Mesenchymal stem cell (in vitro differentiated cells and primary cell): ENCODE results near the gene GPR31.

Source experiments
- DNase-seq: peaks from one replicate; pipeline ENCODE4 v3.0.0-alpha.2; 2013
- H2AFZ ChIP-seq: one replicate; pipeline ENCODE4 v1.6.1; 2013; ENCODE audit warnings: low read depth, mild to moderate bottlenecking, control low read depth, inconsistent platforms, low read length, moderate library complexity
- H2AK5ac ChIP-seq: 2 replicates; pipeline ENCODE4 v1.6.1; 2013; ENCODE audit warnings: low read length, moderate library complexity, mild to moderate bottlenecking, inconsistent platforms; ENCODE audit not compliant: severe bottlenecking
- H2BK120ac ChIP-seq: one replicate; pipeline ENCODE4 v1.6.1; 2013; ENCODE audit warnings: low read depth, mild to moderate bottlenecking, inconsistent platforms, low read length, moderate library complexity
- H2BK12ac ChIP-seq, 2 experiments: one replicate each; pipeline ENCODE4 v1.6.1; 2013; ENCODE audit warnings: inconsistent platforms in 2 of 2, low read length in 2 of 2, mild to moderate bottlenecking in 2 of 2, moderate library complexity in 2 of 2, control low read depth in 1 of 2
- H2BK15ac ChIP-seq: one replicate; pipeline ENCODE4 v1.6.1; 2013; ENCODE audit warnings: mild to moderate bottlenecking, low read depth, inconsistent platforms; ENCODE audit not compliant: poor library complexity, severe bottlenecking
- H2BK5ac ChIP-seq: 2 replicates; pipeline ENCODE4 v1.6.1; 2013; ENCODE audit warnings: low read depth, mild to moderate bottlenecking, low read length, control low read depth, inconsistent platforms; ENCODE audit not compliant: poor library complexity, severe bottlenecking
- H3K14ac ChIP-seq, 2 experiments: one replicate each; pipeline ENCODE4 v1.6.1; 2013; ENCODE audit warnings: inconsistent platforms in 2 of 2, low read length in 2 of 2, control low read depth in 1 of 2, mild to moderate bottlenecking in 1 of 2, moderate library complexity in 1 of 2
- H3K18ac ChIP-seq, 2 experiments: one replicate each; pipeline ENCODE4 v1.6.1; 2013; ENCODE audit warnings: inconsistent platforms in 2 of 2, low read length in 2 of 2, control low read depth in 1 of 2, low read depth in 1 of 2, mild to moderate bottlenecking in 1 of 2
- H3K23ac ChIP-seq, 2 experiments: one replicate each; pipeline ENCODE4 v1.6.1; 2013; ENCODE audit warnings: inconsistent platforms in 2 of 2, low read length in 2 of 2, mild to moderate bottlenecking in 2 of 2, moderate library complexity in 2 of 2, control low read depth in 1 of 2
- H3K27ac ChIP-seq: 2 replicates; pipeline ENCODE4 v1.5.1; 2013; ENCODE audit warnings: mild to moderate bottlenecking, moderate library complexity, low read length, control low read depth, inconsistent platforms; ENCODE audit not compliant: poor library complexity, severe bottlenecking
- H3K27me3 ChIP-seq, 2 experiments: 2 replicates each; pipeline versions ENCODE4 v1.6.1 to v1.7.0; 2013; ENCODE audit warnings: low read length in 2 of 2, mild to moderate bottlenecking in 2 of 2, moderate library complexity in 2 of 2, control low read depth in 1 of 2, inconsistent platforms in 1 of 2; ENCODE audit not compliant: control insufficient read depth in 1 of 2, insufficient read depth in 1 of 2
- H3K36me3 ChIP-seq, 2 experiments: 2 replicates each; pipeline versions ENCODE4 v1.6.1 to v1.7.0; 2013; ENCODE audit warnings: low read length in 2 of 2, control low read depth in 1 of 2, inconsistent platforms in 1 of 2, low read depth in 1 of 2, mild to moderate bottlenecking in 1 of 2; ENCODE audit not compliant: insufficient read depth in 2 of 2, control insufficient read depth in 1 of 2
- H3K4ac ChIP-seq, 2 experiments: one replicate each; pipeline ENCODE4 v1.6.1; 2013; ENCODE audit warnings: inconsistent platforms in 2 of 2, low read length in 2 of 2, mild to moderate bottlenecking in 2 of 2, moderate library complexity in 2 of 2, control low read depth in 1 of 2, low read depth in 1 of 2
- H3K4me1 ChIP-seq: 2 replicates; pipeline ENCODE4 v1.6.1; 2013; ENCODE audit warnings: low read depth, low read length, control low read depth; ENCODE audit not compliant: control insufficient read depth, insufficient read depth
- H3K4me2 ChIP-seq: 2 replicates; pipeline ENCODE4 v1.6.1; 2013; ENCODE audit warnings: low read length, mild to moderate bottlenecking, inconsistent platforms; ENCODE audit not compliant: poor library complexity, severe bottlenecking
- H3K4me3 ChIP-seq, 2 experiments: 2 replicates each; pipeline versions ENCODE4 v1.5.1 to v1.7.0; 2013; ENCODE audit warnings: low read length in 2 of 2, mild to moderate bottlenecking in 2 of 2, control low read depth in 1 of 2, low read depth in 1 of 2; ENCODE audit not compliant: insufficient read depth in 1 of 2
- H3K79me1 ChIP-seq: replicated peaks from 2 replicates; pipeline ENCODE4 v1.6.1; 2013; ENCODE audit warnings: mild to moderate bottlenecking, control low read depth, low read length, inconsistent platforms; ENCODE audit not compliant: poor library complexity, severe bottlenecking
- H3K9ac ChIP-seq: 2 replicates; pipeline ENCODE4 v1.7.0; 2013; ENCODE audit warnings: mild to moderate bottlenecking, low read length, moderate library complexity
- H3K9me3 ChIP-seq: 2 replicates; pipeline ENCODE4 v1.7.0; 2013; ENCODE audit warnings: mild to moderate bottlenecking, low read length; ENCODE audit not compliant: control insufficient read depth
- H4K8ac ChIP-seq: one replicate; pipeline ENCODE4 v1.6.1; 2013; ENCODE audit warnings: inconsistent platforms, mild to moderate bottlenecking, low read length, moderate library complexity
- H4K91ac ChIP-seq: one replicate; pipeline ENCODE4 v1.6.1; 2013; ENCODE audit warnings: mild to moderate bottlenecking, low read length, inconsistent platforms
- WGBS: methylation state at CpG from one replicate; pipeline ENCODE4 v1.1.7; 2013; ENCODE audit warnings: mixed read lengths; 5-methylcytosine and 5-hydroxymethylcytosine counted together

Gene GPR31

DNA sequence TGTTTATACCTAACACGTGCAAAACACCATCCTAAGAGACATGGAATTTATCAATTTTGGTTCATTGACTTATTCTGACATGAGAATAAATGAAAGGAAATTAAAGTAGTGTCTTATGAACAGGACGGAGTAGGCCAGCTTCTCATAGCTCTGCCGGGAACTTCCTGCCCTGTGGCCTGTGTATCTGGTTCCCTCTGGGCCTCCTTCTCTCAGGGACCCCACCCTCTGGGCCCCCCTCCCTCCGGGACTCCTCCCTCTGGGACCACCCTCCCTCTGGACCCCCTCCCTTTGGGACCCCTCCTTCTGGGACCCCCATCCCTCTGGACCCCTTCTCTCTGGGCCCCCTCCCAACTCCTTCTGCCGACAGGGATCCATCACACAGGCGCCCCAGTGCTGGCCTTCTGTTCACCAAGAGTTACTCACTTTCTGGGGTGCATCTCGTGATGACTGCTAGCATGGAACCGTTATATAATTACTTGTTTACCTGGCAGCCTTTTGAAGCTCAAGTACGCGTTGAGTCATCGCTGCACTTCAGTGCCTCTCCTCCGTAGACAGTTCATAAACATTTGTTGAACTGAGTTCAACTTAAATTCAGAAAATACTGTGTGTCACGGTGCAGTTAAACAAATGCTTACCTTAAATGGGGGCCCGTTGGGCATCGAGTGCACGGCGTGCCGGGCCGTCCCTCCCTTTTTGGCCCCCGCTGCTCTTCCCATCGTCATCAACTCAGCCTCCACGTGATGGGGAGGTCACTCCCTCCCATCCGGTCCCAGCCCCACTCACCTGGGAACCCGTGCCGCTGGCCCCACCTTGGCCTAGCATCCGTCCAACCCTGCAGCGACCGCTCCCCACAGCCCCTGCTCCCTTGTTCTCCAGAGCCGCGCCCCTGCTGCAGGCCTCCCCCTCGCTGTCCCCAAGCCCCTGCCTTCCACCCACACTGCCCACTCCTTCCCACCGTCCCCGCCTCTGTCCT is 26.8 kb downstream of the GPR31 start:
- Histone ChIP-seq H2AK5ac (no peak overlapping the region), H3K4me1 (peaks cover 7% of the 10 kb centered on the region)

DNA sequence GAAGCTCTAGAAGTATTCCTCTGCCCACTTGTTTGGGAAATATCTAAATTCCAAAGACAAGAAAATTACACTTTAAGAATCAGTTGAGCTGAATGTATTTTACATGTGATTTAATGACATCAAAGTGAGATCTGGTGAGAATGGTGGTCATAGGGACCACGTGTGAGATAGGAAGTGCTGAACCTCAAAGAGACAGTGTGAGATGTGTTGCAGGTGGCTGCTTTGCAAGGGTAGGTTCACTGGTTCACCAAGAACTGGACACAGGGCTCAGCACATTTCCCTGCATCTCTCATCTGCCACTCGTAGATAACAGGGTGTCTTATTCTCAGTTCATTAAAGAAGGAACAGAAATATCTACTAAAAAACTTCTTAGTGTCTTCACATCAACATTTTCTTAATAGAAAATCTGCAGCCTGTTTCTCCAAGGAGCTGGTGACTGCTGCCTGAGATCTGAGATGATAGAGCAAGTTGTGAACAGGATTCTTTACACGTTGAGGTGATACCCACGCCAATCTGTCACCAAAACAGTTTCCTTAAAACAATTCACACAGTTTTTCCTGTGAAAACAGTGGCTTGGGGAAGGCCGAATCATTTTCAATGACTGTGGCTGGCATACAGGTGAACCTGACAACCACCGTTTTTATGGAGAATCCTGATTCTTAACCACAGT is 27.6 kb downstream of the GPR31 start:
- no peak for DNase-seq
- no peak overlapping the region for H2BK120ac ChIP-seq
- H3K9me3 ChIP-seq, result no peaks in the 10 kb centered on the region
- no peak overlapping the region for H2BK5ac ChIP-seq
- H2BK12ac ChIP-seq, result no peak overlapping the region
- H3K9ac ChIP-seq, result no peak overlapping the region
- H3K14ac ChIP-seq, result no peak overlapping the region
- H2BK15ac ChIP-seq, result no peak overlapping the region
- 81% methylated on average over 4 of the region's 6 CpGs for WGBS
- H2AFZ ChIP-seq, result no peak overlapping the region
- no peak overlapping the region for H2AK5ac ChIP-seq
- no peak overlapping the region for H3K4me3 ChIP-seq
- H3K4me2 ChIP-seq, result no peak overlapping the region
- H3K36me3 ChIP-seq, result no peaks in the 10 kb centered on the region
- H3K18ac ChIP-seq, result no peak overlapping the region
- H4K91ac ChIP-seq, result no peak overlapping the region
- H3K4me1 ChIP-seq, result peaks cover 7% of the 10 kb centered on the region
- no peak overlapping the region for H3K23ac ChIP-seq
- no peak overlapping the region for H4K8ac ChIP-seq
- H3K4ac ChIP-seq, result no peak overlapping the region
- H3K27me3 ChIP-seq, result no peaks in the 10 kb centered on the region
- no peaks in the 10 kb centered on the region for H3K79me1 ChIP-seq
- H3K27ac ChIP-seq, result no peak overlapping the region

More for the DNA sequence above, 26.8 kb downstream of the GPR31 start:
- Histone ChIP-seq H2BK5ac (no peak overlapping the region), H3K14ac (no peak overlapping the region), H4K8ac (no peak overlapping the region), H2BK15ac (no peak overlapping the region), H3K27ac (no peak overlapping the region), H3K4me3 (no peak overlapping the region), H3K18ac (no peak overlapping the region), H4K91ac (no peak overlapping the region), H3K4ac (no peak overlapping the region), H2BK12ac (no peak overlapping the region), H3K23ac (no peak overlapping the region), H3K4me2 (no peak overlapping the region), H3K79me1 (no peaks in the 10 kb centered on the region), H3K9me3 (no peaks in the 10 kb centered on the region), H2BK120ac (no peak overlapping the region), H3K9ac (no peak overlapping the region), H3K36me3 (no peaks in the 10 kb centered on the region), H2AFZ (no peak overlapping the region), H3K27me3 (no peaks in the 10 kb centered on the region)
- 82% methylated on average over 32 of the region's 33 CpGs for WGBS
- DNase-seq, result no peak

DNA sequence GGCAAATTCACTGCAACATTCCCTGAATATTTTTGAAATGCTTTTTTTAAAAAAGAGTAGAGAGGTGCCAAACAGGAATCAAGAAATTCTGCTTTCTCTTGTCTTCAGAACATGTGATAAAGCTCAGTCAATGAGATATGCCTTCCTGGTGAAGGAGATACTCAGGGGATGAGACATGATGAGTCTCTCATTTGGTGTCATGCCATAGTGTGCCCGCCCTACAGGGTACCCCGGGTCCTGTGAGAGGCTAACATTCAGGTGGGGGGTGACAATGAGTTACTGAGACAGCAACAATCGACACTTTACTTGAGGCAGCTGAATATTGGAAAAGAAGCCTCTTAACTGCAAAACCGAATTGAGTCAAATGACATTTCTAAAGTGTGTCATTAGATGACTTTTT is 28.2 kb downstream of the GPR31 start:
- Histone ChIP-seq H4K91ac (no peak overlapping the region), H4K8ac (no peak overlapping the region), H3K27me3 (no peaks in the 10 kb centered on the region), H3K79me1 (no peaks in the 10 kb centered on the region), H3K4ac (no peak overlapping the region), H3K36me3 (no peaks in the 10 kb centered on the region), H3K4me2 (no peak overlapping the region), H2AK5ac (no peak overlapping the region), H3K27ac (no peak overlapping the region), H2BK12ac (no peak overlapping the region), H2BK5ac (no peak overlapping the region), H3K18ac (no peak overlapping the region), H3K9me3 (no peaks in the 10 kb centered on the region), H2BK15ac (no peak overlapping the region), H3K9ac (no peak overlapping the region), H3K14ac (no peak overlapping the region), H3K4me3 (no peak overlapping the region), H3K4me1 (peaks cover 7% of the 10 kb centered on the region), H2BK120ac (no peak overlapping the region), H2AFZ (no peak overlapping the region), H3K23ac (no peak overlapping the region)
- 73% methylated on average over 3 of the region's 4 CpGs for WGBS
- no peak for DNase-seq

DNA sequence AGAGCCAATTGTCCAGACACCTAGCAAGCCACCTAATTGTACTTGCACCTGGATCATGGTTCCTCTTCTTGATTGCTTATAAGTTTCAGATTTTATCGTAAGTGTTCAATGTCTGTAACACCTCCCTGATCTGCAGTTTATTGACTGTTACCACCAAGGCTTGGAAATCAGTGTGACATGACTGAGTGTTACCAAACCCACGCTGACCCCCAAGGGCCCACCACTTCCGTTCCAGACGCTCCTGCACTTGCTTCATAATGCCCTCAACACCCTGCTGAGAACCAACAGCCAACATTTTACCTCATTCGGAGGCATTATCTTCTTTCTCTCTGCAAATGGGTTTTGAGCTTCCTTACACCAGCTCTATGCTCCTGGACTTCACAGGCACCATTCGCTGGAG is 28.6 kb downstream of the GPR31 start:
- Histone ChIP-seq H3K18ac (no peak overlapping the region), H3K36me3 (no peaks in the 10 kb centered on the region), H2BK5ac (no peak overlapping the region), H2AFZ (no peak overlapping the region), H2BK15ac (no peak overlapping the region), H3K27me3 (no peaks in the 10 kb centered on the region), H3K14ac (no peak overlapping the region), H3K4me1 (peaks cover 7% of the 10 kb centered on the region), H3K79me1 (no peaks in the 10 kb centered on the region), H3K4ac (no peak overlapping the region), H3K9me3 (no peaks in the 10 kb centered on the region), H2BK120ac (no peak overlapping the region), H2BK12ac (no peak overlapping the region), H2AK5ac (no peak overlapping the region), H4K91ac (no peak overlapping the region), H3K4me3 (no peak overlapping the region), H4K8ac (no peak overlapping the region), H3K23ac (no peak overlapping the region), H3K4me2 (no peak overlapping the region), H3K27ac (no peak overlapping the region), H3K9ac (no peak overlapping the region)
- WGBS, result 74% methylated on average over 5 of the region's 6 CpGs
- DNase-seq, result no peak
